ENCODE results near the gene ZNF90.

GRCh38 chr19:20078581-20079031, 806 bp downstream of the ZNF90 start:
- TF ChIP-seq CTCF (IDR thresholded peaks at IDR 0.05) = no peak
- TF ChIP-seq POLR2A (IDR thresholded peaks at IDR 0.05) = no peak
